Calu3 (cell line): ENCODE measurements around the gene RPUSD1. TPM values are rescaled to one million over a fixed set of nuclear protein-coding genes. Genes with fewer than 3 reads are reported as not detected.

Experiments used
- BruUV-seq: library from RNA; stranded (reverse); fragments of 400-500 nt; replicated peaks from 2 replicates; lab custom pipeline; 2021; lab: Mats Ljungman, UMichigan
- CTCF ChIA-PET: fragments of 300-600 bp; sonication (Branson Sonifier 250); formaldehyde crosslinking; loops from one replicate; lab custom pipeline; 2022; ENCODE audit warnings: antibody characterized with exemption; lab: Charles Lee
- DNase-seq: peaks from one replicate; pipeline ENCODE4 v3.0.0; 2022
- H3K27ac Mint-ChIP-seq: one replicate; pipeline ENCODE4 v1.8.0; 2022; ENCODE audit warnings: mixed read lengths; ENCODE audit not compliant: unreplicated experiment
- H3K27me3 Mint-ChIP-seq: one replicate; pipeline ENCODE4 v1.8.0; 2022; ENCODE audit warnings: mixed read lengths; ENCODE audit not compliant: unreplicated experiment
- H3K36me3 Mint-ChIP-seq: one replicate; pipeline ENCODE4 v1.8.0; 2022; ENCODE audit warnings: mild to moderate bottlenecking, moderate library complexity, mixed read lengths; ENCODE audit not compliant: insufficient read depth, unreplicated experiment
- H3K4me1 Mint-ChIP-seq: one replicate; pipeline ENCODE4 v1.8.0; 2022; ENCODE audit warnings: mild to moderate bottlenecking, low read depth, mixed read lengths; ENCODE audit not compliant: unreplicated experiment
- H3K4me3 Mint-ChIP-seq: one replicate; pipeline ENCODE4 v1.8.0; 2022; ENCODE audit warnings: mild to moderate bottlenecking, low read depth, moderate library complexity, mixed read lengths; ENCODE audit not compliant: unreplicated experiment
- H3K9me3 Mint-ChIP-seq: one replicate; pipeline ENCODE4 v1.8.0; 2022; ENCODE audit warnings: low read depth, mixed read lengths; ENCODE audit not compliant: unreplicated experiment
- CTCF ChIP-seq: fragments of 200-600 bp; IDR thresholded peaks from one replicate; pipeline ENCODE4 v1.8.0; 2022; ENCODE audit warnings: antibody characterized with exemption; ENCODE audit not compliant: unreplicated experiment
- intact Hi-C: fragments of 100-400 bp; cut with micrococcal nuclease; formaldehyde crosslinking; loops from one replicate; pipeline ENCODE4 v1.10.0; 2022; ENCODE audit not compliant: unreplicated experiment
- total RNA-seq: library from RNA; stranded (reverse); gene quantifications from 2 replicates; pipeline ENCODE4 v1.2.3, GENCODE V29; 2022

The RPUSD1 gene
- total RNA-seq, 1 experiment from 2014 or later: 47.5 TPM

- peak; percentile 92 for DNase-seq
- H3K4me3 Mint-ChIP-seq: peak overlapping the region; percentile 98
- no peaks in the 10 kb centered on the region for H3K9me3 Mint-ChIP-seq
- H3K27me3 Mint-ChIP-seq: no peaks in the 10 kb centered on the region
- intact Hi-C loops: loop anchor here (5.0 kb wide), 1 partner anchor 74 kb away; no protein-coding TSS in a partner anchor
- no TSS peak for BruUV-seq
- peaks cover 78% of the 10 kb centered on the region for H3K36me3 Mint-ChIP-seq
- no peak overlapping the region for H3K27ac Mint-ChIP-seq
- CTCF ChIA-PET: interaction anchor here (0.6 to 2.4 kb wide), 5 partner anchors 13 to 79 kb away, joined by 3 to 9 read pairs (median 4); no protein-coding TSS in a partner anchor
- peak; percentile 96 for TF ChIP-seq CTCF
- no peaks in the 10 kb centered on the region for H3K4me1 Mint-ChIP-seq
These were observed 2.3 kb downstream of the RPUSD1 start for GRCh38 chr16:785563-786535.

DNA sequence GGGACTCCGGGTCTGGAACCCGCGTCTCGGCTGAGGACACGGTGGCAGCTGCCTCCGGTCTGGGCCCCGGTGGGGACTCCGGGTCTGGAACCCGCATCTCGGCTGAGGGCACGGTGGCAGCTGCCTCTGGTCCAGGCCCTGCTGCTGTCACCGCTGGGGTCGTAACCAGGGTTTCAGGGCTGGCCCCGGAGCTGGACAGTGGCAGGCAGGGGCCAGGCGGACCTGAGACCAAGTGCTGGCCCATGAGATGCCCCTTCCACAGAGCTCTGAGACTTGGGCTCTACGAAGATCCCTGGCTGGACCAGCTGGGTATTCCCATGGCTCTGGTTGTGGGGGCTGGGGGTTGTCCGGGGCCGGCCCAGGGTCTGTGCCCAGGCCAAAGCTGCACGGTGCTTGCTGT is 3.8 kb downstream of the RPUSD1 start:
- no peak for DNase-seq
- no peak for TF ChIP-seq CTCF
- H3K27me3 Mint-ChIP-seq: no peaks in the 10 kb centered on the region
- CTCF ChIA-PET: interaction anchor here (0.6 to 2.4 kb wide), 6 partner anchors 23 to 72 kb away, joined by 3 to 9 read pairs (median 4); partner anchors contain the start of gene MSLN
- H3K36me3 Mint-ChIP-seq: peaks cover 65% of the 10 kb centered on the region
- H3K4me1 Mint-ChIP-seq: no peaks in the 10 kb centered on the region
- H3K9me3 Mint-ChIP-seq: no peaks in the 10 kb centered on the region
- intact Hi-C loops: no loop called here
- no TSS peak for BruUV-seq
- H3K4me3 Mint-ChIP-seq: no peak overlapping the region
- no peak overlapping the region for H3K27ac Mint-ChIP-seq

GRCh38 chr16:783404-784161 is 4.6 kb downstream of the RPUSD1 start:
- intact Hi-C loops: no loop called here
- CTCF ChIA-PET: interaction anchor here (0.6 to 1.7 kb wide), 3 partner anchors 23 to 71 kb away, joined by 3 to 4 read pairs (median 3); partner anchors contain the start of gene MSLN
- Mint-ChIP-seq H3K27me3 (no peaks in the 10 kb centered on the region), H3K4me1 (no peaks in the 10 kb centered on the region), H3K27ac (no peak overlapping the region), H3K4me3 (peak overlapping the region; percentile 26), H3K9me3 (no peaks in the 10 kb centered on the region), H3K36me3 (peaks cover 56% of the 10 kb centered on the region)
- no TSS peak for BruUV-seq
- no peak for DNase-seq
- no peak for TF ChIP-seq CTCF

- H3K4me1 Mint-ChIP-seq: peaks cover 3% of the 10 kb centered on the region
- H3K9me3 Mint-ChIP-seq: no peaks in the 10 kb centered on the region
- H3K4me3 Mint-ChIP-seq: peak overlapping the region; percentile 26
- no peaks in the 10 kb centered on the region for H3K27me3 Mint-ChIP-seq
- H3K36me3 Mint-ChIP-seq: peaks cover 49% of the 10 kb centered on the region
- intact Hi-C loops: no loop called here
- CTCF ChIA-PET: interaction anchor here (0.6 to 1.7 kb wide), 2 partner anchors 22 to 70 kb away, joined by 3 to 4 read pairs; partner anchors contain the start of gene MSLN
- H3K27ac Mint-ChIP-seq: no peak overlapping the region
- DNase-seq: no peak
- no peak for TF ChIP-seq CTCF
- BruUV-seq: no TSS peak
These were observed 5.3 kb downstream of the RPUSD1 start for GRCh38 chr16:782766-783403.
